DND-41 (cell line): ENCODE data around the gene EP400.

Source experiments
- ATAC-seq: fragments of 200-7000 bp; cut with Tn5 transposase; 3 replicates; pipeline ENCODE4 v1.9.1; 2021; ENCODE audit warnings: low read depth; ENCODE audit not compliant: insufficient read depth
- DNase-seq: peaks from one replicate; pipeline ENCODE4 v3.0.0-alpha.2; 2020
- H2AFZ ChIP-seq: 2 replicates; pipeline ENCODE4 v1.6.0; 2012; ENCODE audit warnings: low read depth, low read length
- H3K27ac ChIP-seq: 2 replicates; pipeline ENCODE4 v1.5.1; 2012; ENCODE audit warnings: low read length, inconsistent platforms
- H3K27me3 ChIP-seq: fragments of 200-600 bp; sonication (generic); 2 replicates; pipeline ENCODE4 v1.6.0; 2012; ENCODE audit warnings: low read length, mild to moderate bottlenecking, inconsistent platforms; ENCODE audit not compliant: insufficient read depth, poor library complexity
- H3K36me3 ChIP-seq: 2 replicates; pipeline ENCODE4 v1.5.1; 2012; ENCODE audit warnings: low read length, inconsistent platforms; ENCODE audit not compliant: insufficient read depth
- H3K4me1 ChIP-seq: 2 replicates; pipeline ENCODE4 v1.5.1; 2012; ENCODE audit warnings: mild to moderate bottlenecking, low read length; ENCODE audit not compliant: insufficient read depth
- H3K4me2 ChIP-seq: 2 replicates; pipeline ENCODE4 v1.6.0; 2012; ENCODE audit warnings: mild to moderate bottlenecking, moderate library complexity, low read length, inconsistent platforms; ENCODE audit not compliant: insufficient read depth
- H3K4me3 ChIP-seq, 2 experiments: fragments of 200-600 bp in 1 of 2; shearing (Covaris generic) in 1 of 2; 2 replicates each; pipeline ENCODE4 v1.5.1; 2012 to 2016; ENCODE audit warnings: inconsistent platforms in 2 of 2, low read length in 2 of 2, mild to moderate bottlenecking in 2 of 2, low read depth in 1 of 2, moderate library complexity in 1 of 2
- H3K79me2 ChIP-seq: 2 replicates; pipeline ENCODE4 v1.6.0; 2012; ENCODE audit warnings: low read length, inconsistent platforms; ENCODE audit not compliant: insufficient read depth
- H3K9ac ChIP-seq: 2 replicates; pipeline ENCODE4 v1.6.0; 2012; ENCODE audit warnings: low read depth, mild to moderate bottlenecking, inconsistent platforms, low read length, moderate library complexity
- H3K9me3 ChIP-seq: 2 replicates; pipeline ENCODE4 v1.5.1; 2012; ENCODE audit warnings: low read length, moderate library complexity, mild to moderate bottlenecking, inconsistent platforms; ENCODE audit not compliant: insufficient read depth, severe bottlenecking
- H4K20me1 ChIP-seq: 2 replicates; pipeline ENCODE4 v1.6.0; 2012; ENCODE audit warnings: low read length; ENCODE audit not compliant: insufficient read depth
- EZH2 ChIP-seq: IDR thresholded peaks from 3 replicates; pipeline ENCODE4 v1.6.1; 2012; ENCODE audit warnings: borderline replicate concordance, low read depth, mild to moderate bottlenecking, moderate library complexity, low read length, inconsistent platforms; ENCODE audit not compliant: severe bottlenecking
- TF ChIP-seq, protein P1 (sequence below): IDR thresholded peaks from 2 replicates; pipeline ENCODE4 v1.5.1; 2012; ENCODE audit warnings: borderline replicate concordance, low read length, moderate library complexity, mild to moderate bottlenecking; ENCODE audit not compliant: poor library complexity, severe bottlenecking; ENCODE audit errors: extremely low read depth

Gene EP400

DNA sequence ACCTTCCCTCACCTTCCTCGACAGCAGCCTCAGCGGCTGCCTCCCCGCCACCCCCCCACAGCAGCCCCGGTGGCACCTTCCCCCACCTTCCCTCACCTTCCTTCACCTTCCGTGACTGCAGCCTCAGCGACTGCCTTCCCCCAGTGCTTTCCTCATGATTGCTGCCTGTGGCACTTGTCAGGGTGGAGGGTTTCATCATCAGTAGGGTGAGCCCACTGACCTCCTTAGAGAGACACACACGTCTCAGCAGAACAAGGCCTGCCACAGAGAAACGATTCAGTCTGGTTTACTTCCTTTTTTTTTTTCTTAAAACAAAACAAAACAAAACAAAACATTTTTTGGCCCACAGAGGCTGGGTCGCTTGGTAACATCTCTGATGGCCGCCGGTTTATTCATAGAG lies 75.0 kb downstream of the EP400 start:
- ATAC-seq (no peak), DNase-seq (no peak)
- H4K20me1 ChIP-seq, result peaks cover 9% of the 10 kb centered on the region; the same call in 1 of the 2 replicates
- H3K4me3 ChIP-seq, result no peak overlapping the region
- no peak overlapping the region for H2AFZ ChIP-seq
- no peaks in the 10 kb centered on the region for H3K79me2 ChIP-seq
- TF ChIP-seq, protein P1, sequence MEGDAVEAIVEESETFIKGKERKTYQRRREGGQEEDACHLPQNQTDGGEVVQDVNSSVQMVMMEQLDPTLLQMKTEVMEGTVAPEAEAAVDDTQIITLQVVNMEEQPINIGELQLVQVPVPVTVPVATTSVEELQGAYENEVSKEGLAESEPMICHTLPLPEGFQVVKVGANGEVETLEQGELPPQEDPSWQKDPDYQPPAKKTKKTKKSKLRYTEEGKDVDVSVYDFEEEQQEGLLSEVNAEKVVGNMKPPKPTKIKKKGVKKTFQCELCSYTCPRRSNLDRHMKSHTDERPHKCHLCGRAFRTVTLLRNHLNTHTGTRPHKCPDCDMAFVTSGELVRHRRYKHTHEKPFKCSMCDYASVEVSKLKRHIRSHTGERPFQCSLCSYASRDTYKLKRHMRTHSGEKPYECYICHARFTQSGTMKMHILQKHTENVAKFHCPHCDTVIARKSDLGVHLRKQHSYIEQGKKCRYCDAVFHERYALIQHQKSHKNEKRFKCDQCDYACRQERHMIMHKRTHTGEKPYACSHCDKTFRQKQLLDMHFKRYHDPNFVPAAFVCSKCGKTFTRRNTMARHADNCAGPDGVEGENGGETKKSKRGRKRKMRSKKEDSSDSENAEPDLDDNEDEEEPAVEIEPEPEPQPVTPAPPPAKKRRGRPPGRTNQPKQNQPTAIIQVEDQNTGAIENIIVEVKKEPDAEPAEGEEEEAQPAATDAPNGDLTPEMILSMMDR, result no peak
- TF ChIP-seq EZH2, result no peak
- H3K27ac ChIP-seq, result no peak overlapping the region
- H3K27me3 ChIP-seq, result no peaks in the 10 kb centered on the region
- H3K36me3 ChIP-seq, result peaks cover 97% of the 10 kb centered on the region
- H3K4me2 ChIP-seq, result no peak overlapping the region
- no peaks in the 10 kb centered on the region for H3K9me3 ChIP-seq
- H3K4me1 ChIP-seq, result no peaks in the 10 kb centered on the region
- no peak overlapping the region for H3K9ac ChIP-seq

GRCh38 chr12:132025526-132025925 lies 75.8 kb downstream of the EP400 start:
- DNase-seq, result no peak
- Histone ChIP-seq H3K9me3 (no peaks in the 10 kb centered on the region), H4K20me1 (peaks cover 9% of the 10 kb centered on the region; the same call in 1 of the 2 replicates), H3K27ac (no peak overlapping the region), H3K27me3 (no peaks in the 10 kb centered on the region), H3K4me1 (no peaks in the 10 kb centered on the region), H3K79me2 (no peaks in the 10 kb centered on the region), H3K9ac (no peak overlapping the region), H3K4me2 (no peak overlapping the region), H3K36me3 (peaks cover 97% of the 10 kb centered on the region), H2AFZ (no peak overlapping the region), H3K4me3 (no peak overlapping the region)
- TF ChIP-seq EZH2, result no peak
- TF ChIP-seq, protein P1, result no peak
- ATAC-seq, result no peak

GRCh38 chr12:132026061-132026795 lies 76.5 kb downstream of the EP400 start:
- no peak overlapping the region for H3K27ac ChIP-seq
- peaks cover 97% of the 10 kb centered on the region for H3K36me3 ChIP-seq
- no peak overlapping the region for H3K4me2 ChIP-seq
- H3K4me1 ChIP-seq, result no peaks in the 10 kb centered on the region
- no peaks in the 10 kb centered on the region for H3K27me3 ChIP-seq
- H3K79me2 ChIP-seq, result no peaks in the 10 kb centered on the region
- no peak overlapping the region for H3K4me3 ChIP-seq
- DNase-seq, result no peak
- no peak overlapping the region for H2AFZ ChIP-seq
- TF ChIP-seq, protein P1, result no peak
- TF ChIP-seq EZH2, result no peak
- ATAC-seq, result no peak
- H3K9me3 ChIP-seq, result no peaks in the 10 kb centered on the region
- no peak overlapping the region for H3K9ac ChIP-seq
- H4K20me1 ChIP-seq, result peaks cover 8% of the 10 kb centered on the region; the same call in 1 of the 2 replicates
